Measurements from ENCODE around the gene GDPD4.
A peak's percentile ranks its signal among the peaks of the same experiment; 100 is the strongest.

The GDPD4 gene

DNA sequence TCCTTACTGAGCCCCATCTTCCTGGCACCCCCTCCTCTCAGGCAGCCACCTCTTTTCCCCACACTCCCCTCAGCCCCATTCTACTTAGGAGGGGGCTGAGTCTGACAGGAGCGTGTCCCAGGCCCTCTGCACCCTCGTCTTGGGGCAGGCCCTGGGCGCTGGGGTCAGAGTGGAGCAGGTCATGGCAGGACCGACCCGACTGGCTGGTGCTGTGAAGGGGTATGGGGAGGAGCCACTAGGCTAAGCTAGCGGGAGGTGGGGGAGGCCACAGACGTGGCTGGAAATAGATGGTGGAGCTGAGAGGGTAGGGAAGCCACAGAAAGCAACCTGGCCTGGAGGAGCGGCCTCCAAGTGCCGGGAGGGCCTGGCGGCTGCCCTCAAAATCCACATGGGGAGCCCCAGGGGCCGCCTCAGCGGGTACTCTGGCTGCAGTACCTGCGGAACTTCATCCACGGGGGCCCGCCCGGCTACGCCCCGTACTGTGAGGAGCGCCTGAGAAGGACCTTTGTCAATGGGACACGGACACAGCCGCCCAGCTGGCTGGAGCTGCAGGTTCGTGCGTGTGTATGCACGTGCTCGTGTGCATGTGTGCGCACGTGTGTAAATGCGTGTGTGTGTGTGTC lies 111.8 kb downstream of the GDPD4 start:
- DNase-seq (ENCODE audit: low spot score), result no peak

- DNase-seq (ENCODE audit: low spot score), result no peak
Observed at GRCh38 chr11:77188633-77189491, 112.6 kb downstream of the GDPD4 start.

DNA sequence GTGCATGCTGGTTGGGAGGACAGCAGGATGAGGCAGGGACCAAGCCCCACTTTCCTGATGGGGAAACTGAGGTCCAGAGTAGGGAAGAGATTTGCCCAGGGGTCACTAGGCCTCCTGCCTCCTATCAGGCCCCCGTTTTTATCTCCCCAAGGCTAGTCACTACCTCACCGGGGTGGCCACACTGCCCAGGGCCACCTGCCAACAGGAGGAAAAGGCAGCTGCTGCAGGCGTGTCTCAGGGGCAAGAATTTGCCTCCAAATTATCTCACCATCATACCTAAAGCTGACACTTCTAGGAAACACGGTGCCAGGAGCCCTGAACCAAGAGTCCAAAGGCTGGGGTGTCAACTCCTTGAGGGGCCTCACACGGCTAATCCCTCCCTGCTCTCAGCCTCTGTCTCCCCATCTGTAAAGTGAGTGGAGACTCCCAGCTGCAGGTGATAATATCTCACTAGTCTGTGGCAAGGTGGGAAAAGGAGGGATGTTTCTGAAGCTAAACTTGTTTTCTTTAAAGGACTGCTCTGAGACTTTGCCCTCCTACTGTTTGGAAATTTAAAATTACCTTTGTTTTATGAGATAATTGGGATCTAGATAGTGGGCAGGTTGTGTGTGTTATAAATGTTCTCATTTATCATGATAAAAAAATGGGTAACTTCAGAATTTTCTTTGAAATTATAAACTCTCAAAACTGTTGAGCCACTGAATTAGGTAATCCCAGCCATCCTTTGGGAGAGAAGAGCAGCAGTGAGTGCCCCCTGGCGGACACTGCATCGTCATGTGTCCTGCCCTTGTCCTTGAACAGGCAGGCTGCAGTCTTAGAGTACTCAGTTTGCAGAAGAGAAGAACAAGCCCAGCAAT lies 113.5 kb downstream of the GDPD4 start:
- DNase-seq (ENCODE audit: low spot score), result peak; percentile 85

DNA sequence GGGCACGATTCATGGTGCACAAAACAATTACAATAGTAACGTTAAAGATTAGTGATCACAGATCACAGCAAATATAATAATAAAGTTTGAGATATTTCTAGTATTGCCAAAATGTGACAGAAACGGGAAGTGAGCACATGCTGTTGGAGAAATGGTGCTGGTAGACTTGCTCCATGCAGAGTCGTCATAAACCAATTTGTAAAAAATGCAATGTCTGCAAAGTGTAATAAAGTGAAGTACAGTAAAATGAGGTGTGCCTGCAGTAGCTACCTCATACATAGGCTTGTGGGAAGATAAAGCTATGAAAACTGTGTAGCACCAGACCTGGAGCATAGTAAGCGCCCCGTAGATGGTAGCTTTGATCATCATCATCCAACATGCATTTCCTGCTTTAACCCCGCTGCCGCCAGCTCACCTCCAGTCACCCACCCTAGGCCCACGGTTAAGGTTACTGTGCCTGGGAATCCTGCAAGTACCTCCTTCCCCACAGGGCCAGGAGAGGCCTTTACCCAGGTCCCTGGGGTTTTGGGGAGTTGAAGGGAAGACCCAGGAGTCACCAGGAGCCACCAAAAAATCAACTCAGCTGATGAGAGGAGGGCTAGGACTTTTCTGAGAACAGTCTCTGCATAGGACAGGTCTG lies 114.3 kb downstream of the GDPD4 start:
- no peak for DNase-seq (ENCODE audit: low spot score)

DNA sequence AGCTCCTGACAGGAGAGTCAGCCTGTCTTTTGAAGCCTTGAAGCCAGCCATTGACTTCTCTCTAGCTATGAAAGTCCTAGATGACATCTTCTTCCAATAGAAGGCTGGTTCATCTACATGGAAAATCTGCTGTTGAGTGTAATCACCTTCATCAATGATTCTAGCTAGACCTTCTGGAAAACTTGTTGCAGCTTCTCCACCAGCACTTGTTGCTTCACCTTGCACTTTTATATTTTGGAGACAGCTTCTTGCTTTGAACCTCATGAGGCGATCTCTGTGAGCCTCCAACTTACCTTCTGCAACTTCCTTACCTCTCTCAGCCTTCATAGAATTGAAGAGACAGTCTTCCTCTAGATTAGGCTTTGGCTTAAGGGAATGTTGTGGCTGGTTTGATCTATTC lies 115.2 kb downstream of the GDPD4 start:
- DNase-seq (ENCODE audit: low spot score), result no peak

DNA sequence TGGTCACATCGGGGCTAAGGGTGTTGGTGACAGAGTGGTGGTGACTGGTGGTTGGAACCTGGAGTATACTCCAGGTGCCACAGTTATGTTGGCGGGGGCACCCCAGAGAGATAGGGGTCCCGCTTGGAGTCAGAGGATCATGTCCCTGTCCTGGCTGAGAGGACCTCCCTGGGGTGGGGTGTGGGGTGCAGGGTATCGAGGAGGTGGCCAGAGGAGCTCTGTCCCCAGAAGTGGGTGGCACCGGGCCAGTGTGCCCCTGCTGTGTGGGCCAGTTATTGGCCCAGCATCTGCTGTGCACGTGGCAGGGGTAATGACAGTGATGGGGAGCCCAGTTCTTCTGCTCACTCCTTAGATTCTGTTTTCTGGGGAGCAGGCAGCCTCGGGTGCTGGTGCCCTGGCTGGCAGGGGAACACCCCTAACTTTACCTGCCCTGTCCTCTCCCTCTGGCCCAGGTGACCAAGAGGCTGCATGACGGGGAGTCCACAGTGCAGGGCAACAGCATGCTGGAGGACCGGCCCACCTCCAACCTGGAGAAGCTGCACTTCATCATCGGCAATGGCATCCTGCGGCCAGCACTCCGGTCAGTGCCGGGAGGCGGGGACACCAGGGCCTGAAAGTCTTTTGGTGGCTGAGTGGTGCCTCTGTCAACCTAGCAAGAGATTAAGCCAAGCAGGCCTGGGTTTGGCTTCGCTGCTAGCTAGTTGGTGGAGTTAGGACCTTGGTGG lies 117.2 kb downstream of the GDPD4 start:
- no peak for DNase-seq (ENCODE audit: low spot score)

DNA sequence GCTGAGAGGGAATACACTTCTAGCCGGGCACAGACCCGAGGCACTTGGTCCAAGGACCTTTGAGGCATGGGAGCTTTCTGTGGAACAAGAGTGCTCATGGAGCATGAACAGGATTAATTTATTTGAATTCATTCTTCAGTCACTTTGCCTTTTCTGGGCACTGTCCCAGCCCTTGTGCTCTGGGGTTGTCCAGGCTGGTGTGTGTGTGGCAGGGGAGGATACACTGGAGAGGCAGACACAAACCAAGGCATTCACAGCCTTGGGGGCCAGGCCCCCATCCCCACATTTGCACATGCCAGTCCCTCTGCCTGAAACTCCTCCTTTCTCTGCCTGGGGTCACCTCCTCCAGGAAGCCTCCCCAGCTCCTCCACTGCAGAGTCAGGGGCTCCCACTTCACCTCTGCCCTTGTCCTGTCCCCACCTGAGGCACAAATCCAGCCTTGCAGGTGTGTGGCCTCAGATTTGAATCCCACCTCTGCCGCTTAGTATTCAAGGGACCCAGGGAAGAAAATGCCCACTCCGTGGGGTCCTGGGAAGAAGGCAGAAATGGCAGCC lies 118.0 kb downstream of the GDPD4 start:
- DNase-seq (ENCODE audit: low spot score), result no peak

GRCh38 chr11:77182542-77183430 lies 118.7 kb downstream of the GDPD4 start:
- DNase-seq (ENCODE audit: low spot score), result no peak

DNA sequence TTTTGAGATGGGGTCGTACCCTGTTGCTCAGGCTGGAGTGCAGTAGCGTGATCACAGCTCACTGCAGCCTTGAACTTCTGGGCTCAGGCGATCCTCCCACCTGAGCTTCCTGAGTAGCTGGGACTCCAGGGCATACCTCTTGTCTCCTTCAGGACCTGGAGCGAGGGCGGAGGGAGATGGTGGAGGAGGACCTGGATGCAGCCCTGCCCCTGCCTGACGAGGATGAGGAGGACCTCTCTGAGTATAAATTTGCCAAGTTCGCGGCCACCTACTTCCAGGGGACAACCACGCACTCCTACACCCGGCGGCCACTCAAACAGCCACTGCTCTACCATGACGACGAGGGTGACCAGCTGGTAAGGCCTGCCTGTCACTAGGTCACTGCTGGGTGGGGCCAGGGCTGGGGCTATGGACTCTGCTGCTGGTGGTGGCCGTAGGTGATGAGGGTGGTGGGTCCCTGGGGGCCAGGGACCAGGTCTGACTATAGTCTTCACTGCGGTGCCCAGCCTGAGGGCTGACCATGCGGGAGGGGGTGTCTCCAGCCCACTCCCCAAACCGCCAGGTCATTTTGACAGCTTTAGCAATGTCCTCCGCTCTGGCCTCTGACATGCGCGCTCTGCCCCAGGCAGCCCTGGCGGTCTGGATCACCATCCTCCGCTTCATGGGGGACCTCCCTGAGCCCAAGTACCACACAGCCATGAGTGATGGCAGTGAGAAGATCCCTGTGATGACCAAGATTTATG lies 119.5 kb downstream of the GDPD4 start:
- DNase-seq (ENCODE audit: low spot score), result no peak

GRCh38 chr11:77181226-77181625 lies 120.3 kb downstream of the GDPD4 start:
- DNase-seq (ENCODE audit: low spot score), result no peak

GRCh38 chr11:77180346-77180745 lies 121.1 kb downstream of the GDPD4 start:
- DNase-seq (ENCODE audit: low spot score), result no peak

DNA sequence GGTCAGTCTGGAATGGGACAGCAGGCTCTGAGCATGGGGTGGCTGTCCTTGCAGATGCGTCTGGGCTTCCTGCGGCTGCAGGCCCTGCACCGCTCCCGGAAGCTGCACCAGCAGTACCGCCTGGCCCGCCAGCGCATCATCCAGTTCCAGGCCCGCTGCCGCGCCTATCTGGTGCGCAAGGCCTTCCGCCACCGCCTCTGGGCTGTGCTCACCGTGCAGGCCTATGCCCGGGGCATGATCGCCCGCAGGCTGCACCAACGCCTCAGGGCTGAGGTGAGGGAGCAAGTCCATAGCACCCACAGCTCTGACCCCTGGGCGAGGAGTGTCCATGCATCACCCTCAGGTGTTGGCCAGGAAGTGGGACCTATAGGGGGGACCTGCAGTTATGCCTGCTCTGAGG lies 121.8 kb downstream of the GDPD4 start:
- no peak for DNase-seq (ENCODE audit: low spot score)

DNA sequence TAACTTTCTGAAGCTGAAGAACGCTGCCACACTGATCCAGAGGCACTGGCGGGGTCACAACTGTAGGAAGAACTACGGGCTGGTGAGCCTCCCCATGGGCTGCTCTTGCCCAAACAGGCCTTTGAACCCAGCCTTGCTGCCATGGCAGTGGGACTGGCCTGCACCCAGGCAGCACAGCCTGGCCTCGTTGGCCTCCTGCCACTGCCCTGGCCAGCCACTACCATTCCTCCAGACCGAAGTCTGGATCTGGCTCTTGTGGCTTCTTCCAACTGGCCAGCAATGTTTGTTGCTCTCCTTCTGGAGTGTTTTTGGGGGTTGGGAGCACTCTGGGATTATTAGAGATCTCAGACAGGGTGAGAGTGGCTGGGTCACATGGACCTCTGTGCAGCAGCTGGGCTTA lies 122.4 kb downstream of the GDPD4 start:
- no peak for DNase-seq (ENCODE audit: low spot score)

GRCh38 chr11:77178150-77178549 lies 123.3 kb downstream of the GDPD4 start:
- DNase-seq (ENCODE audit: low spot score), result no peak

GRCh38 chr11:77176996-77177395 lies 124.5 kb downstream of the GDPD4 start:
- DNase-seq (ENCODE audit: low spot score), result no peak

- DNase-seq (ENCODE audit: low spot score), result no peak
Observed at GRCh38 chr11:77175869-77176539, 125.5 kb downstream of the GDPD4 start.

GRCh38 chr11:77175021-77175842 lies 126.3 kb downstream of the GDPD4 start:
- no peak for DNase-seq (ENCODE audit: low spot score)

DNA sequence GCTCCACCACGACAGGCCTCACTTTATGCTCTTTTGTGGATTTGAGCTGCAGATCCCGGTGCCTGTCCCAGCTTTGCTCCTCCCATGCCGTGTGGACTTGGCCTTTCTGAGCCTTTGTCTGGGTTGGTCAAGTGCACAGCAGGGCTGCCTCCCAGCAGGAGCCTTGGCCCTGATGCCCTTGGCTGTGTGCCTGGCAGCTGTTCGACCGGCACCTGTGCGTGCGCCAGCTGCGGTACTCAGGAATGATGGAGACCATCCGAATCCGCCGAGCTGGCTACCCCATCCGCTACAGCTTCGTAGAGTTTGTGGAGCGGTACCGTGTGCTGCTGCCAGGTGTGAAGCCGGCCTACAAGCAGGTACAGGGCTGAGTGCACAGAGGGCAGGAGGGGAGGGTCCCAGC lies 126.9 kb downstream of the GDPD4 start:
- DNase-seq (ENCODE audit: low spot score), result no peak
